Stimulated activated CD8-positive, alpha-beta memory T cell treated with anti-CD3 and anti-CD28 coated beads, Interleukin-7, amount 100 ng/mL, for 4 hours (primary cell): ENCODE measurements around the gene SPATA16.
"Not testable (repeated sequence)": the region's sequence is repeated elsewhere in the genome, so short reads cannot be mapped to it uniquely, and the experiment has no call there.

Source experiments
- DNase-seq, 2 donors: peaks; one replicate each; pipeline ENCODE4 v3.0.0-alpha.2; 2020; ENCODE audit warnings: low read depth in 2 of 2

SPATA16 gene

DNA sequence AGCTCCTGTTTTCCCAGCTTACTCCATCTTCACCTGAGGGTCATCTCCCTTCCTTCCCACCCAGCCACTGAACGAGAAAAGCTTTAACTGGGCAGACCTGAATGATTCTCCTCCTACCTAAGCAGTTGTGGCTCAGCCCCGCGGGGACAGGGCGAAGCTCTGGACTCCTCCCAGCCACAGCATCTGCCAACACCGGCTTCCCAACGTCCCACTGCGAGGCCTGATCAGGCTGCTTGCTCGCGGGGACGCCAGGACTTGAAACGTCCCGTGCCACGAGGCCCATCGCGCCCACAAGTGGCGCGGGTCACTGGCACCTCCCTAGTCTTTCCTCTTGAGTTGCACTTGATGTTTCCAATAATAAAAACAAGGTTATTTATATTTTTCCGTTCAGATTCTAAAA is at the start of gene SPATA16:
SPATA16 (minus strand) TSS at position 250 of the 400 bp plus-strand sequence. CDS start 23,504 bp downstream, outside the sequence.
- no peak for DNase-seq

GRCh38 chr3:173183022-173183421 is 42.0 kb upstream of the SPATA16 start:
- not testable (repeated sequence) for DNase-seq

DNA sequence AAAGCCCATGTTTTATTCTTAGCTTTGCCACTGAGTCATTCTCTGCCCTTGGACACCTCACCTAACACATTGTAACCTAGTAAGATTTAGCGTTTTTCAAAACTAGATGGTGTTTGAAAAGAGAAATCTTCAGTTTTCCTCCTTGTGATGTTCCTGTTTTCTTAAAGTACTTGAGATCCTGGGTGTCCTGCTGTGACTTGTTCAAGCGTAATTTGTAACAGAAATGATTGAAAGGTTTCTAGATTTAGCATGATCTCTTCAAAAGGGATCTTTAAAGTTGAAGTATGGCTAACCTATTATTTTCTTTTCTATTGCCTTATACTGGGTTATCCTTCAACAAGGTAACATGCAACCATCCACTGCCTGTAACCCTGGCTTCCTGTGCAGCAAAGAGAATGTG is 32.6 kb upstream of the SPATA16 start:
- DNase-seq, result no peak

- DNase-seq, result not testable (repeated sequence)
Measured at GRCh38 chr3:173159139-173159538, 18.1 kb upstream of the SPATA16 start.

DNA sequence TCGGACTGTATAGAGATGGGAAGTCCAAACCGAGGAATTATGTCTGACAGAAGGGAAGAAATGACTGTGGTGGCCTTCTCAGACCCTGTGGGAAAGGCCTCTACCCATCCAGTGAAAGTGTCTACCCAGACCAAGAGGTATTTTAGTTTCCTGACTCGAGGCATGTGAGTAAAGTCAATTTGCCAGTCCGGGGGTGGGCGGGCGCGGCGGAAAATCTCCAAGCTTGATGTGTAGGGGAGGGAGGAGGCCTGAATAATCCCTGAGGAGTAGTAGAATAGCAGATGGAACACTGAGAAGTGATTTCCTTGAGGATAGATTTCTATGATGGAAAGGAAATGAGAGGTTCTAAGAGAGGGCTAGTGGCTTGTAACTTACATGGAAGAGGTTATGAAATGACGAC is 15.5 kb upstream of the SPATA16 start:
- not testable (repeated sequence) for DNase-seq

- DNase-seq, result no peak
Measured at GRCh38 chr3:173153631-173154030, 12.6 kb upstream of the SPATA16 start.

- DNase-seq, result no peak
Measured at GRCh38 chr3:173139420-173139819, 1.6 kb downstream of the SPATA16 start.

GRCh38 chr3:173138026-173138425 is 3.0 kb downstream of the SPATA16 start:
- DNase-seq, result no peak

GRCh38 chr3:173135059-173135458 is 6.0 kb downstream of the SPATA16 start:
- DNase-seq, result no peak

GRCh38 chr3:173128633-173129032 is 12.4 kb downstream of the SPATA16 start:
- DNase-seq, result no peak

- DNase-seq, result no peak
Measured at GRCh38 chr3:173111321-173111720, 29.7 kb downstream of the SPATA16 start.

- no peak for DNase-seq
Measured at GRCh38 chr3:173109143-173109542, 31.9 kb downstream of the SPATA16 start.

GRCh38 chr3:173103469-173103868 is 37.6 kb downstream of the SPATA16 start:
- DNase-seq, result no peak

DNA sequence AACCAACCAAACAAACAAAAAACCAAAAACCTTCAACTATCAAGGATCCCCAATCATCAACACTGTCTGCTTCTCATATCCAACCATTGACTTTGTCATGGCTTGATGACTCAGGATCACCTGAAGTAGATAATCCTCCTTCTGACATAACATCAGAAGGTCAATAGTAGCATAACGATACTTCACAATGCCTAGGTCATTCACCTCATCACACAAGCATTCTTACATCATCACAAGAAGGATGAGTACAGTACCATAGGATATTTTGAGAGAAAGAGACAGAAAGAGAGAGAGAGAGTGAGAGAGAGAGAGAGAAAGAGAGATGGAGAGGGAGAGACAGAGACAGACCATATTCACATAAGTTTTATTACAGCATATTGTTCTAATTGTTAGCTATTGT is 42.1 kb downstream of the SPATA16 start:
- DNase-seq, result no peak

GRCh38 chr3:173096994-173097785 is 43.8 kb downstream of the SPATA16 start:
- DNase-seq, result no peak

- DNase-seq, result no peak
Measured at GRCh38 chr3:173096140-173096539, 44.9 kb downstream of the SPATA16 start.

GRCh38 chr3:173092038-173092437 is 49.0 kb downstream of the SPATA16 start:
- no peak for DNase-seq

GRCh38 chr3:173090492-173090891 is 50.5 kb downstream of the SPATA16 start:
- no peak for DNase-seq

DNA sequence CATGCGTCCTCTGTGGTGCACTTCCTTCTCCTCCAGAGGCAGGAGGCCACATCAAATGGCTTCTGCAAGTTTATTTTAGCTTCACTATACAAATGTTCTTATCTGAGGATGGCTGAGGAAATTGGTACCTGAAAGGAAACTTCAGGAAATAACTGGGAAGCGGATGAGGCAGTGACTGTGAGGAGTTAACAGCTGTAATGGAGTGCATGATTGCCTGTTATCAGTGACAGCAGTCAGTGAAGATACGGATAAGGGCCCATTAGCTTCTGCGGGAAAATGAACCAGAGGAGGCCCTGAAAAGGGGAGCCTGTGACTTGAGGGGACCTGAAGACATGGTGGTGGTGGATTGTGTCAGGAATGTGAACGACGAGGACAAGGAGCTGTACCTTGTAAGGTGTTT is 51.8 kb downstream of the SPATA16 start:
- DNase-seq, result no peak

DNA sequence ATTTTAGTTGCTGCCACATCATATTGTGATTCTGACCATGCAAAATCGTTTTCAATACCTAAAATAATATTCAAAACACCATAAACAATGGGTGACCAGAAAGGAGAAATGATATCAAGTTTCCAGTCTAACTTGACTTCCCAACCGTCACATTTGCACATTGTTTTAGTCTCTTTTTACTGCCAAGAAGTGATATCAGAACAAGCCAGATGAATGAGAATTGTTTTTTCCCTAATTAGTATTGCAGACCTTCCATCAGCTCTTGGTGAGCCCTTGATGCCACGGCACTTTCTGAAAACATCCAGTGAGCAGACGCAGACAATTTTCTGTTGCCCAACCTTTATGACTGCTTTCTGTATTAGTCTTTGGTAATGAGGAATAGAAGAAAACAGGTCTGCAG is 62.5 kb downstream of the SPATA16 start:
- no peak for DNase-seq

GRCh38 chr3:173066044-173067004 is 74.7 kb downstream of the SPATA16 start:
- DNase-seq, result no peak

DNA sequence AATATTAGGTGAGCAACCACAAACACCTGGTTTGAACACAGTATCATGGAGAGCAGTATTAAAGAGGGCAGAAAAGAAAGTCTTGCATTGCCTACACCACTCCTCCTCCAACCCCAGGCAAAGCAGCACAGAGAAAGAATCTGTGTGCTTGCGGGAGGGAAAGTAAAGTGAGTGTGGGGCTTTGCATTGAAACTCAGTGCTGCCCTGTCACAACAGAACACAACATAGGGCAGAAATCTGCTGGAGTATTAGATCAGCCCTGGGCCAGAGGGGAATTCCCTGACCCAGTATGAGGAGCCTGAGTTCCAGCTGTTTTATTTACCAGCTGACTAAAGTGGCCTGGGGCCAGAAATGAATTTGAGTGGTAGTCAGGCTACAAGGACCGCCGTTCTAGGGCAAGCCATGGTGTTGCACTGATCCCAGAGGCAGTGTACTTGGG is 75.5 kb downstream of the SPATA16 start:
- DNase-seq, result no peak

- DNase-seq, result no peak
Measured at GRCh38 chr3:173064631-173065030, 76.4 kb downstream of the SPATA16 start.
